ENCODE data around the gene MIA3.

Gene MIA3

GRCh38 chr1:222680080-222680479, 62.2 kb downstream of the MIA3 start:
- DNase-seq: no peak

- no peak for DNase-seq
These were observed 73.1 kb downstream of the MIA3 start for GRCh38 chr1:222691016-222691415.

GRCh38 chr1:222694927-222695326, 77.0 kb downstream of the MIA3 start:
- no peak for DNase-seq

GRCh38 chr1:222696741-222697140, 78.8 kb downstream of the MIA3 start:
- no peak for DNase-seq

- no peak for DNase-seq
These were observed 79.3 kb downstream of the MIA3 start for GRCh38 chr1:222697203-222697602.

- DNase-seq: no peak
These were observed 79.9 kb downstream of the MIA3 start for GRCh38 chr1:222697826-222698225.

- no peak for DNase-seq
These were observed 84.3 kb downstream of the MIA3 start for GRCh38 chr1:222702210-222702609.

GRCh38 chr1:222704260-222704659, 86.4 kb downstream of the MIA3 start:
- DNase-seq: no peak

- no peak for DNase-seq
These were observed 88.9 kb downstream of the MIA3 start for GRCh38 chr1:222706815-222707214.

- no peak for DNase-seq
These were observed 91.8 kb downstream of the MIA3 start for GRCh38 chr1:222709700-222710153.

GRCh38 chr1:222711319-222712252, 93.7 kb downstream of the MIA3 start:
- peak; percentile 72 for DNase-seq

GRCh38 chr1:222712253-222713090, 94.6 kb downstream of the MIA3 start, which contains the start of the genes AIDA and BROX:
Gene AIDA (minus strand): TSS chr1:222712491. CDS start chr1:222712317, 174 bp downstream.
Gene BROX (plus strand): TSS chr1:222712564. CDS start chr1:222715700, 3,136 bp downstream.
- DNase-seq: peak; percentile 96

- peak; percentile 97 for DNase-seq
These were observed 95.4 kb downstream of the MIA3 start for GRCh38 chr1:222713091-222713961.

GRCh38 chr1:222716393-222716792, 98.5 kb downstream of the MIA3 start:
- no peak for DNase-seq

Measured in femur (tissue), 1 donor.